CD4-positive, alpha-beta T cell (primary cell): ENCODE data around the gene MAPK11. TPM values are rescaled to one million over a fixed set of nuclear protein-coding genes. Genes with fewer than 3 reads are reported as not detected.

Source experiments
- ATAC-seq: fragments of 200-7000 bp; cut with Tn5 transposase; one replicate; pipeline ENCODE4 v1.10.0; 2022; ENCODE audit warnings: mild to moderate bottlenecking; ENCODE audit not compliant: poor library complexity
- CTCF ChIA-PET: fragments of 350-600 bp; sonication (Branson Sonifier 250); formaldehyde crosslinking; loops from one replicate; lab custom pipeline; 2021; ENCODE audit warnings: antibody characterized with exemption, inconsistent platforms; lab: Charles Lee
- POLR2A ChIA-PET: fragments of 350-600 bp; sonication (Branson Sonifier 250); formaldehyde crosslinking; loops from one replicate; lab custom pipeline; 2021; ENCODE audit warnings: antibody characterized with exemption, inconsistent platforms; lab: Charles Lee
- DNase-seq, 14 experiments: peaks; one replicate each; pipeline ENCODE4 v3.0.0-alpha.2; 2013 to 2020; ENCODE audit warnings: mixed read lengths in 2 of 14
- H3K27ac ChIP-seq, 2 donors: one replicate each; pipeline versions ENCODE4 v1.5.1 to v1.7.0; 2013; ENCODE audit warnings: low read length in 2 of 2, low read depth in 1 of 2, mild to moderate bottlenecking in 1 of 2
- H3K27me3 ChIP-seq, 2 experiments: 1 replicate in 1 of 2; 2 replicates in 1 of 2; pipeline versions ENCODE4 v1.6.1 to v1.7.0; 2013; ENCODE audit warnings: low read length in 2 of 2, control low read depth in 1 of 2, mild to moderate bottlenecking in 1 of 2, moderate library complexity in 1 of 2; ENCODE audit not compliant: insufficient read depth in 2 of 2, control insufficient read depth in 1 of 2
- H3K36me3 ChIP-seq: one replicate; pipeline ENCODE4 v1.6.1; 2013; ENCODE audit warnings: low read length, control low read depth; ENCODE audit not compliant: insufficient read depth
- H3K4me1 ChIP-seq: one replicate; pipeline ENCODE4 v1.6.1; 2013; ENCODE audit warnings: low read length, control low read depth; ENCODE audit not compliant: insufficient read depth
- H3K4me3 ChIP-seq: one replicate; pipeline ENCODE4 v1.5.1; 2013; ENCODE audit warnings: mild to moderate bottlenecking, low read length, moderate library complexity
- H3K9me3 ChIP-seq, 2 experiments: 1 replicate in 1 of 2; 2 replicates in 1 of 2; pipeline versions ENCODE4 v1.6.1 to v1.7.0; 2013; ENCODE audit warnings: low read length in 2 of 2, mild to moderate bottlenecking in 2 of 2, control low read depth in 1 of 2, moderate library complexity in 1 of 2; ENCODE audit not compliant: control insufficient read depth in 1 of 2, insufficient read depth in 1 of 2
- H3K27ac Mint-ChIP-seq: one replicate; pipeline ENCODE4 v1.8.0; 2020; ENCODE audit warnings: mixed read lengths
- H3K27me3 Mint-ChIP-seq: one replicate; pipeline ENCODE4 v1.8.0; 2021; ENCODE audit warnings: mixed read lengths
- H3K36me3 Mint-ChIP-seq: one replicate; pipeline ENCODE4 v1.8.0; 2021; ENCODE audit warnings: low read depth, mixed read lengths
- H3K4me1 Mint-ChIP-seq: one replicate; pipeline ENCODE4 v1.8.0; 2021; ENCODE audit warnings: low read depth, mixed read lengths
- H3K4me3 Mint-ChIP-seq: one replicate; pipeline ENCODE4 v1.8.0; 2020; ENCODE audit warnings: mild to moderate bottlenecking, mixed read lengths
- H3K9me3 Mint-ChIP-seq: one replicate; pipeline ENCODE4 v1.8.0; 2020; ENCODE audit warnings: mixed read lengths
- intact Hi-C, 2 experiments: fragments of 100-400 bp; cut with DNase I in 1 of 2; cut with micrococcal nuclease in 1 of 2; formaldehyde crosslinking; loops; one replicate each; pipeline versions ENCODE4 v1.15.1 to v1.9.0; 2023 to 2025; cut with DNase I, micrococcal nuclease
- total RNA-seq, 174 experiments: library from RNA in 2 of 174; stranded (reverse) in 2 of 174; gene quantifications; one replicate each; pipeline ENCODE4 v1.2.3 and lab custom pipeline; 2021 to 2026
- TF ChIP-seq, protein P1 (sequence below): fragments of 200-600 bp; IDR thresholded peaks from one replicate; pipeline ENCODE4 v1.8.0; 2022; ENCODE audit warnings: antibody characterized with exemption, mild to moderate bottlenecking

The MAPK11 gene
- total RNA-seq, 2 experiments from 2014 or later: 4.2 to 4.9 TPM

DNA sequence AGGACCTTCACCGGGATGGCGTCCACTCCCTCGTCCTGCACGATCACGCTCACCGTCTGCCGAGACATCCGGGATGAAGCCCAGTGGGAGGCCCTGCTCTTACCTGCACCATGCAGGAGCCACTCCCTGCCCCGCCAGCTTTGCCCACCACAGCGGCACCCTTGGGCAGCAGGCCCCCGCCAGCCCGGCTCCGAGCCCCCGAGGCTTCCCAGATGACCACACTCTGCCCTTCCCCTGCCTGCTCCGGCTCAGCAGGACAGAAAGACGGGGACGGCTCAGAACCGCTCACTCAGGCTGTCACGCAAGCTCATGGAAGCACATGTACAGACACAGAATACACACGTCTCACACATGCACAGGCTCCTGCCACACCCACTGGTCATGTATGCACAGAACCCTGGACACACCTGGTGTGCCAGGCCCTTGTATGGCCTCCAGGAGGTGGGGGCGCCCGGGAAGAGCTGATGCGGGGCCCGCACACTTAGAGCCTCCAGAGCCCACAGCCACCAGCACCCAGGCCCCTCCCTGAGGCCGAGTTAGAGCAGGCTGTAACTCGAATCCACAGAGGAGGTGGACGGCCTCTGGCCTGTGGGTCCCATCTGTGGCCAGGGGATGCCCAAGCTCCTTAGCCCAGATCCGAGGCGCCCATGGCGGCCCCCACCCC, 8.9 kb upstream of the MAPK11 start:
- peaks cover 0 to 15% of the 10 kb centered on the region in 2 experiments for H3K9me3 ChIP-seq
- no peak for ATAC-seq
- ChIA-PET CTCF (interaction anchor here (1.5 kb wide), 1 partner anchor 63 kb away, joined by 3 read pairs; no protein-coding TSS in a partner anchor), POLR2A (no interaction called here)
- peaks cover 2% of the 10 kb centered on the region for H3K4me1 Mint-ChIP-seq
- no peaks in the 10 kb centered on the region for H3K27me3 Mint-ChIP-seq
- H3K36me3 ChIP-seq: no peaks in the 10 kb centered on the region
- intact Hi-C loops: loop anchor here (5.0 to 10.0 kb wide), 2 partner anchors 48 to 336 kb away; partner anchors contain the start of gene DENND6B (in 1 of the 2)
- no peak overlapping the region for H3K4me3 Mint-ChIP-seq
- no peak overlapping the region for H3K4me3 ChIP-seq
- H3K27ac ChIP-seq: no peak overlapping the region
- no peak overlapping the region for H3K27ac Mint-ChIP-seq
- TF ChIP-seq, protein P1, sequence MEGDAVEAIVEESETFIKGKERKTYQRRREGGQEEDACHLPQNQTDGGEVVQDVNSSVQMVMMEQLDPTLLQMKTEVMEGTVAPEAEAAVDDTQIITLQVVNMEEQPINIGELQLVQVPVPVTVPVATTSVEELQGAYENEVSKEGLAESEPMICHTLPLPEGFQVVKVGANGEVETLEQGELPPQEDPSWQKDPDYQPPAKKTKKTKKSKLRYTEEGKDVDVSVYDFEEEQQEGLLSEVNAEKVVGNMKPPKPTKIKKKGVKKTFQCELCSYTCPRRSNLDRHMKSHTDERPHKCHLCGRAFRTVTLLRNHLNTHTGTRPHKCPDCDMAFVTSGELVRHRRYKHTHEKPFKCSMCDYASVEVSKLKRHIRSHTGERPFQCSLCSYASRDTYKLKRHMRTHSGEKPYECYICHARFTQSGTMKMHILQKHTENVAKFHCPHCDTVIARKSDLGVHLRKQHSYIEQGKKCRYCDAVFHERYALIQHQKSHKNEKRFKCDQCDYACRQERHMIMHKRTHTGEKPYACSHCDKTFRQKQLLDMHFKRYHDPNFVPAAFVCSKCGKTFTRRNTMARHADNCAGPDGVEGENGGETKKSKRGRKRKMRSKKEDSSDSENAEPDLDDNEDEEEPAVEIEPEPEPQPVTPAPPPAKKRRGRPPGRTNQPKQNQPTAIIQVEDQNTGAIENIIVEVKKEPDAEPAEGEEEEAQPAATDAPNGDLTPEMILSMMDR: no peak
- H3K27me3 ChIP-seq: no peaks in the 10 kb centered on the region
- H3K36me3 Mint-ChIP-seq: no peaks in the 10 kb centered on the region
- H3K4me1 ChIP-seq: peaks cover 3% of the 10 kb centered on the region
- no peak for DNase-seq
- no peaks in the 10 kb centered on the region for H3K9me3 Mint-ChIP-seq

DNA sequence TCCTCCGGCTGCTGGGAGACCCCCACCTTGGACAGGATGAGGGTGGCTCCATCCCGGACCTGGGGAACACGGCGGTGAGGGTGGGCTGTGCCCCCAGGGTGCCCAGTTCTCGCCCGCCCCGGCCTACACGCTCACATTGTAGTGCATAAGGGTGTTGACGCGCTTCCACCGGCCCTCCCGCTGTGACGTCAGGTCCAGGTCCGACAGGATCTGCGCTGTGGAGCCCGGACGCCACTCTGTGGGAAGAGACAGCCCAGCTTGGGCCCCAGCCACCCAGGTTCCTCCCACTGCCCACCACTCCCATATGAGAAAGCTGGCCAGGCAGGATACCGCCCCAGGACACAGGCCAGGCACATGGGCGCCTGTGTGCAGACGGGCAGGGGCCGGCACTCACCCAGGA, 8.3 kb upstream of the MAPK11 start:
- Mint-ChIP-seq H3K9me3 (no peaks in the 10 kb centered on the region), H3K36me3 (no peaks in the 10 kb centered on the region), H3K27ac (no peak overlapping the region), H3K4me1 (peaks cover 7% of the 10 kb centered on the region), H3K4me3 (no peak overlapping the region), H3K27me3 (no peaks in the 10 kb centered on the region)
- peaks cover 0 to 15% of the 10 kb centered on the region in 2 experiments for H3K9me3 ChIP-seq
- no peak overlapping the region for H3K27ac ChIP-seq
- H3K4me1 ChIP-seq: peaks cover 4% of the 10 kb centered on the region
- ChIA-PET POLR2A (no interaction called here), CTCF (interaction anchor here (1.5 kb wide), 1 partner anchor 64 kb away, joined by 3 read pairs; no protein-coding TSS in a partner anchor)
- H3K27me3 ChIP-seq: no peaks in the 10 kb centered on the region
- TF ChIP-seq, protein P1: no peak
- no peak overlapping the region for H3K4me3 ChIP-seq
- DNase-seq (no peak), ATAC-seq (no peak)
- intact Hi-C loops: loop anchor here (5.0 to 10.0 kb wide), 2 partner anchors 49 to 336 kb away; partner anchors contain the start of gene DENND6B (in 1 of the 2)
- H3K36me3 ChIP-seq: no peaks in the 10 kb centered on the region

DNA sequence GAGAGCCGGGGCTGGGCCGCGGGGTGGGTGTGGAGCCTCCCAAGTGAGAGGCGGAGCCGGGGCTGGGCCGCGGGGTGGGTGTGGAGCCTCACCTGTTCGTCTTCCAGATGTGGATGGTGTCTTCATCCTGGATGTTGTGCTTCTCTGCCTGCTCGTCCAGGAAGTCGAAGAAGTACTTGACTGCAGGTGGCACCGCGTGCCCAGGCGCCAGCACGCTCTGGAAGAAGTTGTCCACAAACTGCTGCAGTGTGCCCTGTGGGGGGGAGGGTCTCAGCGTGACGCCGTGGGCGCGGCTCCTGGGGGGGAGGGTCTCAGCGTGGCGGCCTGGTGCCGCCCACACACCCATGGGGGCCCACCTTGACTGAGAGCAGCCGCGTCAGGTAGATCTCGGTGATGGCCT, 7.6 kb upstream of the MAPK11 start:
- intact Hi-C loops: loop anchor here (5.0 to 10.0 kb wide), 2 partner anchors 50 to 337 kb away; partner anchors contain the start of gene DENND6B (in 1 of the 2)
- Histone ChIP-seq H3K27me3 (no peaks in the 10 kb centered on the region), H3K9me3 (peaks cover 0 to 15% of the 10 kb centered on the region in 2 experiments), H3K27ac (no peak overlapping the region), H3K4me1 (peaks cover 4% of the 10 kb centered on the region), H3K4me3 (no peak overlapping the region), H3K36me3 (no peaks in the 10 kb centered on the region)
- Mint-ChIP-seq H3K9me3 (no peaks in the 10 kb centered on the region), H3K27ac (no peak overlapping the region), H3K4me1 (peaks cover 7% of the 10 kb centered on the region), H3K36me3 (no peaks in the 10 kb centered on the region), H3K4me3 (no peak overlapping the region), H3K27me3 (no peaks in the 10 kb centered on the region)
- ATAC-seq (no peak), DNase-seq (no peak)
- TF ChIP-seq, protein P1: no peak
- POLR2A ChIA-PET: no interaction called here
- CTCF ChIA-PET: no interaction called here
